NCI-H526 (cell line): ENCODE data around the gene KNDC1.
"Not testable (repeated sequence)": the region's sequence is repeated elsewhere in the genome, so short reads cannot be mapped to it uniquely, and the experiment has no call there.

Experiments used
- DNase-seq, 2 experiments: peaks; one replicate each; lab custom pipeline; 2025; lab: John Stamatoyannopoulos, UW

KNDC1 gene

GRCh38 chr10:133224756-133225372 lies 64.8 kb downstream of the KNDC1 start:
- DNase-seq: no peak

GRCh38 chr10:133225707-133226191 lies 65.7 kb downstream of the KNDC1 start:
- no peak for DNase-seq

GRCh38 chr10:133226251-133226808 lies 66.3 kb downstream of the KNDC1 start:
- peak in 1 of 2 experiments; percentile 43 for DNase-seq

GRCh38 chr10:133227256-133227655 lies 67.2 kb downstream of the KNDC1 start:
- DNase-seq: no peak

- no peak for DNase-seq
Measured at GRCh38 chr10:133229265-133230043, 69.4 kb downstream of the KNDC1 start.

GRCh38 chr10:133230044-133230361 lies 70.0 kb downstream of the KNDC1 start, which contains the start of gene UTF1:
UTF1 (plus strand) TSS chr10:133230217; CDS start chr10:133230289, 72 bp downstream.
- DNase-seq: no peak

GRCh38 chr10:133230387-133231195 lies 70.6 kb downstream of the KNDC1 start:
- peak in 1 of 2 experiments; percentile 24 for DNase-seq

GRCh38 chr10:133231244-133231945 lies 71.4 kb downstream of the KNDC1 start:
- DNase-seq: no peak

- DNase-seq: no peak
Measured at GRCh38 chr10:133231946-133232574, 72.0 kb downstream of the KNDC1 start.

GRCh38 chr10:133234796-133235195 lies 74.8 kb downstream of the KNDC1 start:
- not testable (repeated sequence) for DNase-seq

- DNase-seq: no peak
Measured at GRCh38 chr10:133235265-133235855, 75.3 kb downstream of the KNDC1 start.

GRCh38 chr10:133235932-133236331 lies 75.9 kb downstream of the KNDC1 start:
- DNase-seq: no peak

- DNase-seq: no peak
Measured at GRCh38 chr10:133236401-133237240, 76.6 kb downstream of the KNDC1 start.

GRCh38 chr10:133237241-133237587 lies 77.2 kb downstream of the KNDC1 start:
- no peak for DNase-seq

GRCh38 chr10:133237588-133238465 lies 77.8 kb downstream of the KNDC1 start, which contains the start of gene VENTX:
VENTX (plus strand) TSS chr10:133237855; CDS start chr10:133237915, 60 bp downstream.
- peak in 1 of 2 experiments; percentile 44 for DNase-seq

- no peak for DNase-seq
Measured at GRCh38 chr10:133238466-133238804, 78.4 kb downstream of the KNDC1 start.

- DNase-seq: no peak
Measured at GRCh38 chr10:133239990-133240389, 80.0 kb downstream of the KNDC1 start.

GRCh38 chr10:133241501-133242205 lies 81.6 kb downstream of the KNDC1 start:
- DNase-seq: no peak
